ENCODE measurements around the gene CHPT1.
A peak's percentile ranks its signal among the peaks of the same experiment; 100 is the strongest.

CHPT1 gene

DNA sequence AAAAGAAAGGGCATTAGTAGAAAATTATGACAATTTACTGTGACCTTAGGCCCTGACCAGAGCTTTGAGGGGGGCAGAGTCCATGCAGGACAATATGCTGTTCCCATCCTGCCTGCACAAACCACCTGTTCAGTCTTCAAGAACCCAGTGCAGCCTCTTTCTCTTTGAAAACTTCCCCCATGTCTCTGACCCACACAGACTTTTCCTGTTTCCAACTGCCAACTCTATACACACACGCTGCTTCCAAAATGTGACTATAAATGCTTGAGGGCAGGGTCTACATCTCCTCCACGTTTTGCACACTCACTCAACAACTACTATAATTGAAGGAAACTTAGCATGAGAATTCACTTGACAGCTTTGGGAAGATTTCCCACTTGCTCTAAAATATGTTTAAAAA, 78.4 kb downstream of the CHPT1 start:
- no peak overlapping the region; the same call in 1 of the 2 replicates for H3K27ac ChIP-seq
- TF ChIP-seq, protein P1, sequence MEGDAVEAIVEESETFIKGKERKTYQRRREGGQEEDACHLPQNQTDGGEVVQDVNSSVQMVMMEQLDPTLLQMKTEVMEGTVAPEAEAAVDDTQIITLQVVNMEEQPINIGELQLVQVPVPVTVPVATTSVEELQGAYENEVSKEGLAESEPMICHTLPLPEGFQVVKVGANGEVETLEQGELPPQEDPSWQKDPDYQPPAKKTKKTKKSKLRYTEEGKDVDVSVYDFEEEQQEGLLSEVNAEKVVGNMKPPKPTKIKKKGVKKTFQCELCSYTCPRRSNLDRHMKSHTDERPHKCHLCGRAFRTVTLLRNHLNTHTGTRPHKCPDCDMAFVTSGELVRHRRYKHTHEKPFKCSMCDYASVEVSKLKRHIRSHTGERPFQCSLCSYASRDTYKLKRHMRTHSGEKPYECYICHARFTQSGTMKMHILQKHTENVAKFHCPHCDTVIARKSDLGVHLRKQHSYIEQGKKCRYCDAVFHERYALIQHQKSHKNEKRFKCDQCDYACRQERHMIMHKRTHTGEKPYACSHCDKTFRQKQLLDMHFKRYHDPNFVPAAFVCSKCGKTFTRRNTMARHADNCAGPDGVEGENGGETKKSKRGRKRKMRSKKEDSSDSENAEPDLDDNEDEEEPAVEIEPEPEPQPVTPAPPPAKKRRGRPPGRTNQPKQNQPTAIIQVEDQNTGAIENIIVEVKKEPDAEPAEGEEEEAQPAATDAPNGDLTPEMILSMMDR (IDR thresholded peaks at IDR 0.05): no peak
- no peak for TF ChIP-seq ZFX (IDR thresholded peaks at IDR 0.05; ENCODE audit: borderline replicate concordance)

DNA sequence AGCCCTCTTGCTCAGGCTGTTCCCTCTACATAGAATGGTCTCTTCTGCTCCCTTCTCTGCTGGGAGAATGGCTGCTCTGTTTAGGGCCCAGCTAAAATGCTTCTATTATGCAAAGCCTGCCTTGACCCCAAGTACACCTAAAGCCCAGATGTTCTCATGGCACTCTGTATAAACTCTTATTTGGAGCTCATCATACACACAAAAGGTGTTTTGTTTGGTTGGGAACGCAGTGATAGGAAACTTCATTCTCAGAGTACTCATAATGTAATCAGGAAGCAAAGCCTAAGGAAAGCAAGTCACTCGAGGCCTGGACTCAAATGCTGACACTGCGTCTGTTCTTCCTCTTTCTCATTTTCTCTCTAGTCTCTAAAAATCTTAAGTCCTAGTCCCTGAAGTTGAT, 80.0 kb downstream of the CHPT1 start:
- H3K27ac ChIP-seq: 0 out of 2 replicates have a peak overlapping the region, but pooled peaks have one; percentile 2
- TF ChIP-seq, protein P1 (IDR thresholded peaks at IDR 0.05): no peak
- TF ChIP-seq ZFX (IDR thresholded peaks at IDR 0.05; ENCODE audit: borderline replicate concordance): no peak

DNA sequence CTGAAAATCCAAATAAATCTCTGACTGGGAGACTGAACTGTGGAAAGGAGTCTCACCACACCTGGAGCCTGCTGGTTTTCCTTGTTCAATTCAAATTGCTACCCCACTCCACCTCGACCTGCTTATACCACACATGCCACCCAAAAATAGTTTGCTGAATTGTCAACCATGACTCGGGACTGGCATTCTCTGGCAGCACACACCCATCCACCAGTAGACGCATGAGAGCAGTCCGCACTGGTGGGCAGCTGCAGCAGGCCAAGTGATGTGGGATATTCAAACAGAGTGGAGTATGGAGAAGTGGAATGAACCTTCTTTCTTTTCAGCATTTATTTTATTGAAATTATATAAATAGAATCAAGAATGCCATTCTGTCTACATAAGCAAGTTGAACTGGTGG, 80.5 kb downstream of the CHPT1 start:
- 0 out of 2 replicates have a peak overlapping the region, but pooled peaks have one; percentile 2 for H3K27ac ChIP-seq

More for the DNA sequence above, 80.5 kb downstream of the CHPT1 start:
- TF ChIP-seq ZFX (IDR thresholded peaks at IDR 0.05; ENCODE audit: borderline replicate concordance): no peak

All from 22Rv1 (cell line).